GM23248 (cell line): ENCODE measurements around the gene BTN3A1. TPM values are rescaled to one million over a fixed set of nuclear protein-coding genes. Genes with fewer than 3 reads are reported as not detected.

Experiments used
- DNase-seq: peaks from one replicate; pipeline ENCODE4 v3.0.0-alpha.2; 2015
- H2AFZ ChIP-seq: fragments of 200-600 bp; sonication (generic); 2 replicates; pipeline ENCODE4 v1.6.1; 2016; ENCODE audit warnings: antibody characterized with exemption
- H3F3A ChIP-seq: fragments of 200-600 bp; sonication (generic); 2 replicates; pipeline ENCODE4 v1.6.1; 2016; ENCODE audit warnings: mild to moderate bottlenecking, antibody characterized with exemption, mixed run types; ENCODE audit not compliant: insufficient read depth
- H3K27ac ChIP-seq: fragments of 200-600 bp; sonication (generic); 2 replicates; pipeline ENCODE4 v1.5.1; 2016; ENCODE audit warnings: mild to moderate bottlenecking
- H3K27me3 ChIP-seq: fragments of 200-600 bp; sonication (generic); replicated peaks from 2 replicates; pipeline ENCODE4 v1.6.1; 2016; ENCODE audit warnings: mild to moderate bottlenecking; ENCODE audit not compliant: insufficient read depth
- H3K36me3 ChIP-seq: fragments of 200-600 bp; sonication (generic); 2 replicates; pipeline ENCODE4 v1.6.1; 2016; ENCODE audit warnings: low read depth, mild to moderate bottlenecking
- H3K4me1 ChIP-seq: fragments of 200-600 bp; sonication (generic); 2 replicates; pipeline ENCODE4 v1.6.1; 2016; ENCODE audit warnings: mild to moderate bottlenecking; ENCODE audit not compliant: insufficient read depth
- H3K4me2 ChIP-seq: fragments of 200-600 bp; sonication (generic); one replicate; pipeline ENCODE4 v1.6.1; 2016; ENCODE audit warnings: mild to moderate bottlenecking; ENCODE audit not compliant: unreplicated experiment
- H3K4me3 ChIP-seq: fragments of 200-600 bp; sonication (generic); 2 replicates; pipeline ENCODE4 v1.5.1; 2016; ENCODE audit warnings: mild to moderate bottlenecking
- H3K79me2 ChIP-seq: fragments of 200-600 bp; sonication (generic); 2 replicates; pipeline ENCODE4 v1.6.1; 2016; ENCODE audit warnings: mild to moderate bottlenecking; ENCODE audit not compliant: insufficient read depth
- H3K9ac ChIP-seq: fragments of 200-600 bp; sonication (generic); 2 replicates; pipeline ENCODE4 v1.6.1; 2016; ENCODE audit warnings: mild to moderate bottlenecking
- H3K9me2 ChIP-seq: fragments of 200-600 bp; sonication (generic); 2 replicates; pipeline ENCODE4 v1.6.1; 2016; ENCODE audit warnings: mixed run types, mild to moderate bottlenecking, moderate library complexity; ENCODE audit not compliant: insufficient read depth
- H3K9me3 ChIP-seq: fragments of 200-600 bp; sonication (generic); one replicate; pipeline ENCODE4 v1.6.1; 2017; ENCODE audit warnings: low read depth
- H4K20me1 ChIP-seq: fragments of 200-600 bp; sonication (generic); 2 replicates; pipeline ENCODE4 v1.6.0; 2016; ENCODE audit not compliant: insufficient read depth
- EZH2 ChIP-seq: fragments of 200-600 bp; sonication (generic); IDR thresholded peaks from 2 replicates; pipeline ENCODE4 v1.6.1; 2018; ENCODE audit warnings: antibody characterized with exemption, mild to moderate bottlenecking; ENCODE audit not compliant: insufficient read depth, poor library complexity, severe bottlenecking
- EZH2phosphoT487 ChIP-seq: fragments of 200-600 bp; sonication (generic); IDR thresholded peaks from 2 replicates; pipeline ENCODE4 v1.6.1; 2018; ENCODE audit warnings: antibody characterized with exemption, moderate library complexity, mild to moderate bottlenecking, low read depth; ENCODE audit not compliant: insufficient read depth
- WGBS, 2 experiments: methylation state at CpG; one replicate each; pipeline ENCODE4 v1.1.6; 2015 to 2017; ENCODE audit warnings: low lambda C conversion rate in 2 of 2, low coverage in 1 of 2; ENCODE audit errors: missing lambda C conversion rate in 2 of 2; 5-methylcytosine and 5-hydroxymethylcytosine counted together
- in situ Hi-C: fragments of 300-500 bp; cut with MboI; formaldehyde crosslinking; loops from 2 replicates; pipeline ENCODE4 v1.15.0; 2020
- polyA plus RNA-seq: library from polyadenylated mRNA; unstranded; fragments of >200 nt; fragmentation: Nextera tagmentation; extraction: Ambion mirVana; gene quantifications from 2 replicates; pipeline ENCODE4 v1.2.1, GENCODE V29; 2016
- total RNA-seq: library from RNA; depleted of rRNA; stranded (reverse); fragments of >200 nt; shearing (Covaris generic); gene quantifications from 2 replicates; pipeline ENCODE4 v1.2.3, GENCODE V29; 2014

Gene BTN3A1
- total and polyA plus RNA-seq, 2 experiments from 2014 or later = 6.7 to 8.9 TPM

DNA sequence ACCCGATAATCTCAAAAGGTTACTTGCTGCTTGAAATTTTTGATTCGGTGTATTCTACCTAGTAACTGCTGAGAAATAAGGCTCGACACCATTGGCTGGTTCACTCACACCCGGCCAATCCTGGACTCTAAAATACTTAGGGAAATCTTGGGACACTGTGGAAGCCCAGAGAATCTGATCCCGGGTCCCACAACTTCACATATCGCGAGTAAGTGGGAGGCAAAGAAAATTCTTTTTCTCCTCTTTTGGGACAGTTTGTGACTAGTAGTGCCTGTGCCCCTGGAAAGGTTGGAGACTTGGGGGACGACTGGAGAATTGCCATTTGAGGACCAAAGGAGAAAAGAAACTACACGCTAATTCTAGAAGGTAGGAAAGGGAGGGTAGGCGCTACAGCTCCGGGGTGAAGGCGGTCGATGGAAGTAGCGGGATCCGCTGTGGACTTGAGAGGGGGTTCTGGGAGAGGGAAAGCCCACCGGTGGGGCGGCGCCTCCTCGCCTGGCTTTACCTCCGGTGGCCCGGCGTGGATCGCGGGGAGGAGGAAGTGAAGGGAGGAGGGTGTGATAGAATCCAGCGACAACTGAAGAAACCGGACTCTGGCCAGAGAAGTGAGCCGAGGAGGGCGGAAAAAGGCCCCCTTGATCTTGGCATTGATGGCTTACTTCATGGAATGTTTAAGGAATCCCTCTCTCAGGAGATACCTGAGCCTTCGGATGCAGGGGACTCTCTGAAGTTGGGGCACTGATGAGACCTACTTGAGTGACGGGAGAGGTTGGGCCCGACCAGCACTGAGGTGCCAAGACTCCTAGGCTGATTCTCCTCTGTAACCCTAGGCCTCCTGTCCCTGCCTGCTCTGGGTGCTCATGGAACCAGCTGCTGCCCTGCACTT, 19.4 kb downstream of the BTN3A1 start:
- no peaks in the 10 kb centered on the region for H3K27me3 ChIP-seq
- H3K4me2 ChIP-seq = peak overlapping the region; percentile 88
- H3K9me3 ChIP-seq = no peaks in the 10 kb centered on the region
- peak overlapping the region; percentile 100 for H2AFZ ChIP-seq
- H3K9me2 ChIP-seq = no peaks in the 10 kb centered on the region
- peak overlapping the region; percentile 76 for H3K27ac ChIP-seq
- peak overlapping the region; percentile 99 for H3K4me3 ChIP-seq
- peak; percentile 97 for DNase-seq
- peaks cover 20% of the 10 kb centered on the region for H3K79me2 ChIP-seq
- H3K36me3 ChIP-seq = no peaks in the 10 kb centered on the region
- no peak for TF ChIP-seq EZH2
- TF ChIP-seq EZH2phosphoT487 = no peak
- H3K4me1 ChIP-seq = peaks cover 15% of the 10 kb centered on the region
- H3K9ac ChIP-seq = peak overlapping the region; percentile 98
- H4K20me1 ChIP-seq = no peaks in the 10 kb centered on the region
- H3F3A ChIP-seq = peaks cover 10% of the 10 kb centered on the region; the same call in 1 of the 2 replicates
- 1 to 2% methylated on average over 31 of the region's 31 CpGs for WGBS, 2 experiments
- in situ Hi-C loops = no loop called here

DNA sequence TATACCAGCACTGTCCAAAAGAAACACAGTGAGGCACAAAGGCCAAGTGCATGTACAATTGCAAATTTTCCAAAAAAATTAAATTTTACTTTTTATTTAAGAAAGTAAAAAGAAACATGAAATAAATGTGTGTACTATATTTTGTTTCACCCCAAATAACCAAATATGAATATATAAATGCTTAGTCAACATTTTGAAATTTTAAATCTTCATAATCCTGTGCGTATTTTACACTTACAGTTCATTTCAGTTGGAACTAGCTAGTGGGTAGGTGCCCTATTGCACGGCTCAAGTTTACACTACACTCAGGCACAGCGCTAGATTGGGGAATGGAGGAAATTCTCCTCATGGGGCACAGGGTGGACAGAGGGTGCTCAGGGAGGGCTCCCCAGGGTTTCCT, 20.3 kb downstream of the BTN3A1 start:
- in situ Hi-C loops = no loop called here
- Histone ChIP-seq H3F3A (peaks cover 10% of the 10 kb centered on the region; the same call in 1 of the 2 replicates), H3K27me3 (no peaks in the 10 kb centered on the region), H3K9me3 (no peaks in the 10 kb centered on the region), H4K20me1 (no peaks in the 10 kb centered on the region), H3K79me2 (peaks cover 20% of the 10 kb centered on the region), H3K27ac (no peak overlapping the region), H2AFZ (no peak overlapping the region), H3K9ac (peak overlapping the region; percentile 98), H3K4me2 (peak overlapping the region; percentile 88), H3K4me3 (peak overlapping the region; percentile 99), H3K4me1 (peaks cover 15% of the 10 kb centered on the region), H3K36me3 (no peaks in the 10 kb centered on the region), H3K9me2 (no peaks in the 10 kb centered on the region)
- DNase-seq = no peak
- TF ChIP-seq EZH2phosphoT487 = no peak
- TF ChIP-seq EZH2 = no peak
- 79 to 82% methylated on average over 3 of the region's 3 CpGs for WGBS, 2 experiments

DNA sequence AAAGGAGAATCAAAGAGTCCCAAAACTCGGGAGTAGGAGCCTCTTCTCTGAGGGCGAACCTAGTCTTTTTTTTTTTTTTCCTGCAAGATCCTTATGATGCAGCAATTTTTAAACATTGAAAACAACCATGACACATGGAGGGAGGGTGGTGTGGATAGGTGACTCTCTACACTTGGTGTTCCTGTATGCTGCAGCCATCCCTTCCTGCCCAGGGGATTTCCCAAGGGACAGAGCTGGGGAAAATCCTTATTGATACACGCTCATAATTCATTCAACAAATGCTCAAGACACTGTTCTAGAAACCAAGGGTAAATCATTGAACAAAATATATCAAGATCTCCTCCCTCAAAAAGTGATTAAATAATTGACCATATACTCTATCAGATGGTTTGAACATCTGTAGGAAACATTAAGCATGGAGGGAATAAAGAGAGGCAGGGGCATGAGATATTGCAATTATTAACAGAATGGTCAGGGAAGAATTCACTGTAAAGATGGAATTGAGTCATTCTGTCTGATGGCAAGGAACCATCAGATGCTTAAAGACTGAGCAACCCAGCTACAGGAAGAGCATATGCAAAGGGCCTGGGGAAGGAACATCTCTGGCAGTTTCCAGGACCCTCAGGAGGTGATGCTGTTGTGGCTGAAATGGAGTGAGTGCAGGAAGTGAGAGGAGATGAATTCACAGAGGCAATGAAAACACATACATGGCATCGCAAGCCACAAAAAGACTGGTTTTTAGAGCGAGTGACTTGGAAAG, 24.8 kb downstream of the BTN3A1 start:
- Histone ChIP-seq H3K79me2 (peaks cover 20% of the 10 kb centered on the region), H3K9me3 (no peaks in the 10 kb centered on the region), H3F3A (peaks cover 10% of the 10 kb centered on the region; the same call in 1 of the 2 replicates), H3K4me1 (peaks cover 12% of the 10 kb centered on the region), H3K9ac (no peak overlapping the region), H3K27ac (no peak overlapping the region), H3K9me2 (no peaks in the 10 kb centered on the region), H2AFZ (no peak overlapping the region), H3K27me3 (no peaks in the 10 kb centered on the region), H3K4me3 (no peak overlapping the region), H3K4me2 (no peak overlapping the region), H3K36me3 (0 out of 2 replicates have a peak, but pooled peaks cover 6% of the 10 kb centered on the region), H4K20me1 (no peaks in the 10 kb centered on the region)
- 99 to 100% methylated on average over 5 of the region's 5 CpGs for WGBS, 2 experiments
- DNase-seq = no peak
- no peak for TF ChIP-seq EZH2phosphoT487
- TF ChIP-seq EZH2 = no peak
- in situ Hi-C loops = no loop called here

DNA sequence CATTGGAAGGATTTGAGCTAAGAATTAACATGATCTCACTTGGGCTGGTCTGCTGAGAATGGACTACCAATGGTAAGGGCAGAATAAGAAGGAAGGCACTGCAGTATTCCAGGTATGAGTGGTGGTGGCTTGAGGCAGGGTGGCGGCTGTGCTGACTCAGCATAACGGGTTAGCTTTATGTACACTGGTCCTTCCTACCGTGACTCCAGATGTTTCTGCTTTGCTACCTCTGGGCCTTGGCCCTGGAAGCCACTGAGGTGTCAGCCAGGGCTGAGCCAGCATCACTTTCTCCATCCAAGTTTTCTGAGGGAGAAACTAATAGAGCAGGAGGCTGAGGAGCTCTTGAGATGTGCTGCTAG, 25.4 kb downstream of the BTN3A1 start:
- in situ Hi-C loops = no loop called here
- Histone ChIP-seq H3K79me2 (peaks cover 18% of the 10 kb centered on the region), H3K36me3 (0 out of 2 replicates have a peak, but pooled peaks cover 6% of the 10 kb centered on the region)

More for the DNA sequence above, 25.4 kb downstream of the BTN3A1 start:
- Histone ChIP-seq H2AFZ (no peak overlapping the region), H4K20me1 (no peaks in the 10 kb centered on the region), H3K4me3 (no peak overlapping the region), H3K9me2 (no peaks in the 10 kb centered on the region), H3K27me3 (no peaks in the 10 kb centered on the region), H3K9ac (no peak overlapping the region), H3K4me1 (peaks cover 18% of the 10 kb centered on the region), H3K9me3 (no peaks in the 10 kb centered on the region), H3F3A (peaks cover 15% of the 10 kb centered on the region; the same call in 1 of the 2 replicates), H3K27ac (no peak overlapping the region), H3K4me2 (no peak overlapping the region)
- TF ChIP-seq EZH2 = no peak
- TF ChIP-seq EZH2phosphoT487 = no peak
- DNase-seq = no peak
- WGBS, 2 experiments = 95 to 98% methylated on average over 3 of the region's 3 CpGs
